Breast epithelium (tissue), 3 donors: ENCODE results near the gene TRA2B.

Source experiments
- CTCF ChIP-seq, 3 donors: fragments of 450-650 bp; IDR thresholded peaks; one replicate each; pipeline ENCODE4 v1.5.1; 2016 to 2017; ENCODE audit warnings: antibody characterized with exemption in 3 of 3, mild to moderate bottlenecking in 3 of 3, moderate library complexity in 3 of 3
- POLR2A ChIP-seq: fragments of 450-650 bp; IDR thresholded peaks from one replicate; pipeline ENCODE4 v1.6.1; 2016; ENCODE audit warnings: antibody characterized with exemption, mild to moderate bottlenecking, moderate library complexity
- POLR2AphosphoS5 ChIP-seq, 3 donors: sonication (generic); formaldehyde crosslinking; IDR thresholded peaks; one replicate each; pipeline ENCODE4 v1.6.1; 2017; ENCODE audit warnings: antibody characterized with exemption in 3 of 3

DNA sequence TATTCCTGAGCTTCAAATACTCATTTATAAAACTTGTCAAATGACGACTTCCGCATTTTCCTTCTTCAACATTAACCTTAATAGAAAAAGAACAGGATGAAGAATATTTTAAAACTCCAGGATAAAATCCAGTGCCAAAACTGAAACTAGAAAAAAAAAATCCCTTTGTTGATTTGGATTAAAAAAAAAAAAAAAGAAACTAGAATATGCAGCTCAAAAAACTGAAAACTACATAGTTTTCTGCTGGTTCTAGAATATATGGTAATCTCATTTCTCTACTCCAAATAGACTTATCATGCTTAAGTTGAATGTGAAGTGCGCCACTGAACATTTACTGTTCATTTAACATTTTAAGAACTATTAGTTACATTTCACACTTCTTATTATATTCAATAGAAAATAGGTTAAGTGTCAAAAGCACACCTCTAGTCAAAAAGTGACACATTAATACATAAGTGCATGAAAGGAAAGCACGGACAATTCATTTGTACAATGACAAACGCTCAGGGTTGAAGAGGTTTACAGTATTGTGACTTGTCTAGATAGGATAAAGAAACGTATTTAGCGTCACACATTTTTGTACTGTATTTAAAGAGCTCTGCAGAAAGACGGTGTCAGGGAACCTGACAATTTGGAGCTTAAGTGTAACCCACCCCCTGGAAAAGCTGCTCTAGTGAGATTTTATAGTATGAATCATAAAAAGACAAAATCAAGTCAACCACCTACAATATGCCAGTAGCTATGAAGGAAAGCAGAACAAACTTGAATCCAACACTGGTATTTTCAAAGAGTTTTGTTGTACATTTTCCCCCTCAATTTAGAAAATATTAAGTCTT, 5.8 kb downstream of the TRA2B start:
- no peak for TF ChIP-seq CTCF (IDR thresholded peaks at IDR 0.05)
- no peak for TF ChIP-seq POLR2AphosphoS5 (IDR thresholded peaks at IDR 0.05)
- TF ChIP-seq POLR2A: no peak
